GM18951 (cell line): ENCODE data around the gene CHMP3.
"Not testable (repeated sequence)": the region's sequence is repeated elsewhere in the genome, so short reads cannot be mapped to it uniquely, and the experiment has no call there.

ENCODE experiments used
- POLR2A ChIP-seq: IDR thresholded peaks from 4 replicates; pipeline ENCODE4 v1.6.1; 2011; ENCODE audit warnings: mild to moderate bottlenecking; ENCODE audit not compliant: insufficient read length, insufficient read depth; ENCODE audit errors: extremely low read depth
- in situ Hi-C: fragments of 300-500 bp; cut with MboI; formaldehyde crosslinking; loops from one replicate; pipeline ENCODE4 v1.12.0; 2022; ENCODE audit warnings: low sequenced_read_pairs, mixed read lengths, inconsistent platforms; ENCODE audit not compliant: unreplicated experiment

The CHMP3 gene

DNA sequence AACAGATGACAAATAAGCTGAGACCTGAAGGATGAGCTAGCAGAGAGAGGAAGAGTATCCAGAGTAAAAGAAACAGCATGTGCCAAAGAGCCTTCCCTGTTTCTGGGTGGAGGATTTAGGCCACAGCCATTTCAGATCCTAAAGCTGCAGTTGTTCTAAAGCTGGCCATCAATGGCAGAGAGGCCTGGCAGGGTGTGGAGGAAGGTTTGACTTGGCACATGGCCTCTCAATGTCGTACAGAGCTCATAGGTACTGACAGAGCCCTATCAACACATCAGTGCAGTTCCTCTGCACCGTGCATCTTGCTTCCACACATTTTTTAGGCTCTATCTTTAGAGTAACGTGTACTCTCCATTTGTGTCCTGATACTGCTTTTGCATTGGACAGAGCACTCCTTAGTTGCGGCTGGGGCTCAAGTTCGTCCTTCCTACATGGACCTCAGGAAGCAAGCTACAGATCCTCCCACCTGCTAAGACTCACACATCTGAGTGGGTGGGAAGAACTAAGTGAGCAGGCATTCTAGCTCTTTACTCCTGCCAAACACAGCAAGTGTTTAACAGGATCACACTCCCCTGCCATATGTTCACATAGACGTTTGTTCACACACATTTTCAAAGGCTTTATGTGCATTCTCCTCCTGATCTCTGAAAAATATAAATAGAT is 3.0 kb upstream of the CHMP3 start:
- TF ChIP-seq POLR2A, result no peak

GRCh38 chr2:86563650-86564061 is 413 bp upstream of the CHMP3 start:
- no peak for TF ChIP-seq POLR2A
- in situ Hi-C loops, result no loop called here

More for the DNA sequence above, 3.0 kb upstream of the CHMP3 start:
- in situ Hi-C loops, result no loop called here

DNA sequence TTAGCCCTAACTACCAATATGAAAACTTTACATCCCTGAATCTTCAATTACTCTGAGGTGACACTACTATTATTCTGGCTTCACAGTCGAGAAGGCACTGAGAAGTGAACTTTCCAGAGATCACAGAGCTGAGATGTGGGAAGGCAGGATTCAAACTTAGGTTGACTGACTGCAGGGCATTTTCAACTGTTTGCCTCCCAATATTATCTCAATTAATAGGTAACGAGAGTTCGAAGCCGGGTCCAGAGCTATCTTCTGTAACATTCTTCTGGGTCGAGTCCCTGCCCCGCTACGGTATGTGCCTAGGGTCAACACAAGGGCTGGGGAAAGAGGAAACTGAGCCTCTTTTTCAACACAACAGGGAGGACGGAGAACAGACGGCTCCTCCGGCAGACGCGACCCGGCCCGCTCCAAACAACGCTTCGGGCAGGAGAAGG is 740 bp downstream of the CHMP3 start:
- TF ChIP-seq POLR2A, result peak; percentile 67
- in situ Hi-C loops, result no loop called here

DNA sequence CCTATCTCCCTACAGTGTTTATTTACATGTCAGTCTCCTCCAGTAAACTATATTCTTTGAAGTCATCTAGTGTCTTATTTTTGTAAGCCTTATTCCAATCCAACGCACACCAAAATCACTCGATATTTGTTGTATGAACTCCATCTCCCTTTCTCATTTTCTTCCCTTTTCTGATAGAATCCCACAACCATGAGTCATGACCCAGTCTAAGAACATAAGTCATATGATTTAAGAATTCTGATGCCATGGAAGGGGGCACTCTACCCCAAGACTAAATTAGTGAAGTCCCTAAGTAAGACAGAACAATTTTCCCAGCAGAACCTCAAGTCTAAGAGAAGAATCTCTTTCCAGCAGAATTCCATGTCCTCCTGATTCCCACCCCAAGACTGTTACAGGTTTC is 5.4 kb downstream of the CHMP3 start:
- in situ Hi-C loops, result no loop called here
- no peak for TF ChIP-seq POLR2A

DNA sequence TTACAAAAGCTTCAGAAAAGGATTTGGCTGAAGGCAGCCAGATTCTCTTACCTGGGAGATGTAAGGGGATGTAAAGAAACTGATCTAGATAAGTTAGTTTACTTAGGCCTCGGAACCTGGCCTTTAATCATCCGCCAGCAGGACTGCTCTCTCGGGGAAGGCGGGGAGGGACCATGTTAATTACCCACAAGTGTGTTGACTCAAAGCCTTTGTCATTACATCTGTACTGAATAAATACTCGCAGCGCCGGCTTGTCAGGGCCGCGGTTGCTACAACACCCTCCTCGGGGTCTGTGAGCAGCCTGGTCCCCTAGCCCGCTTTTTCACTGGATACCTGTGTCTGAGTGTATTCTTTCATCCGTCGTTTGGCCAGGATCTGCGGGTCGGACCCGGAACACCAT is 6.7 kb downstream of the CHMP3 start:
- in situ Hi-C loops, result no loop called here
- TF ChIP-seq POLR2A, result no peak

- in situ Hi-C loops, result no loop called here
- TF ChIP-seq POLR2A, result no peak
Observed at GRCh38 chr2:86552889-86553288, 10.4 kb downstream of the CHMP3 start.

DNA sequence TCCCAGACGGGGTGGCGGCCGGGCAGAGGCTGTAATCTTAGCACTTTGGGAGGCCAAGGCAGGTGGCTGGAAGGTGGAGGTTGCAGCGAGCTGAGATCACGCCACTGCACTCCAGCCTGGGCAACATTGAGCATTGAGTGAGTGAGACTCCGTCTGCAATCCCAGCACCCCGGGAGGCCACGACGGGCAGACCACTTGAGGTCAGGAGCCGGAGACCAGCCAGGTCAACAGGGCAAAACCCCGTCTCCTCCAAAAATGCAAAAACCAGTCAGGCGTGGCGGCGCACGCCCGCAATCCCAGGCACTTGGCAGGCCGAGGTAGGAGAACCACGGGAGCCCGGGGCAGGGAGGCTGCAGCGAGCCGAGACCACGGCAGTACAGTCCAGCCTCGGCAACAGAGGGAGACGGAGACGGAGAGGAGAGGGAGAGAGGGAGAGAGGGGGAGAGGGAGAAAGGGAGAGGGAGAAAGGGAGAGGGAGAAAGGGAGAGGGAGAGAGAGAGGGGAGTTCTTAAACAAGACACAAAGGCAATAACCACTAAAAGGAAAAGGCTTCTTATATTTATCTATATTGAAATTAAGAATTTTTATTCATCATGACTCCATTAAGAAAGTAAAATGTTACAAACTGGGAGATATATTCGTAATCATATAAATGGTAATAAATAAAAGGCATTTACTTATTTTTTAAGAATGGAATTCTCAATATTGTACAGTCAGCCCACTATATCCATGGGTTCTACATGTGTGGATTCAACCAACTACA is 13.1 kb downstream of the CHMP3 start:
- in situ Hi-C loops, result not testable (repeated sequence)

DNA sequence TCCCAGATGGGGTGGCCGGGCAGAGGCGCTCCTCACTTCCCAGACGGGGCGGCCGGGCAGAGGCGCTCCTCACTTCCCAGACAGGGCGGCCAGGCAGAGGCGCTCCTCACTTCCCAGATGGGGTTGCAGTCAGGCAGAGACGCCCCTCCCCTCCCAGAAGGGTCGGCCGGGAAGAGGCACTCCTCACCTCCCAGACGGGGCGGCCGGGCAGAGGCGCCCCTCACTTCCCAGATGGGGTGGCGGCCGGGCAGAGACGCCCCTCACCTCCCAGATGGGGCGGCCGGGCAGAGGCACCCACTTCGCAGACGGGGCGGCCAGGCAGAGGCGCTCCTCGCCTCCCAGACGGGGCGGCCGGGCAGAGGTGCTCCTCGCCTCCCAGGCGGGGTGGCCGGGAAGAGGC is 13.8 kb downstream of the CHMP3 start:
- in situ Hi-C loops, result not testable (repeated sequence)

DNA sequence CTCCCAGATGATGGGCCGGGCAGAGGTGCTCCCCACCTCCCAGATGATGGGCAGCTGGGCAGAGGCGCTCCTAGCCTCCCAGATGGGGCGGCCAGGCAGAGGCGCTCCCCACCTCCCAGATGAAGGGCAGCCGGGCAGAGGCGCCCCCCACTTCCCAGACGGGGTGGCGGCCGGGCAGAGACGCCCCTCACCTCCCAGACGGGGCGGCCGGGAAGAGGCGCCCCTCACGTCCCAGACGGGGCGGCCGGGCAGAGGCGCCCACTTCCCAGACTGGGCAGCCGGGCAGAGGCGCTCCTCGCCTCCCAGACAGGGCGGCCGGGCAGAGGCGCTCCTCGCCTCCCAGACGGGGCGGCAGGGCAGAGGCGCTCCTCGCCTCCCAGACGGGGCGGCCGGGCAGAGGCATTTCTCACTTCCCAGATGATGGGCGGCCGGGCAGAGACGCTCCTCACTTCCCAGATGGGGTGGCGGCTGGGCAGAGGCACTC is 14.3 kb downstream of the CHMP3 start:
- in situ Hi-C loops, result not testable (repeated sequence)

- in situ Hi-C loops, result not testable (repeated sequence)
Observed at GRCh38 chr2:86548165-86548912, 14.9 kb downstream of the CHMP3 start.

- in situ Hi-C loops, result not testable (repeated sequence)
Observed at GRCh38 chr2:86545296-86545924, 17.8 kb downstream of the CHMP3 start.

DNA sequence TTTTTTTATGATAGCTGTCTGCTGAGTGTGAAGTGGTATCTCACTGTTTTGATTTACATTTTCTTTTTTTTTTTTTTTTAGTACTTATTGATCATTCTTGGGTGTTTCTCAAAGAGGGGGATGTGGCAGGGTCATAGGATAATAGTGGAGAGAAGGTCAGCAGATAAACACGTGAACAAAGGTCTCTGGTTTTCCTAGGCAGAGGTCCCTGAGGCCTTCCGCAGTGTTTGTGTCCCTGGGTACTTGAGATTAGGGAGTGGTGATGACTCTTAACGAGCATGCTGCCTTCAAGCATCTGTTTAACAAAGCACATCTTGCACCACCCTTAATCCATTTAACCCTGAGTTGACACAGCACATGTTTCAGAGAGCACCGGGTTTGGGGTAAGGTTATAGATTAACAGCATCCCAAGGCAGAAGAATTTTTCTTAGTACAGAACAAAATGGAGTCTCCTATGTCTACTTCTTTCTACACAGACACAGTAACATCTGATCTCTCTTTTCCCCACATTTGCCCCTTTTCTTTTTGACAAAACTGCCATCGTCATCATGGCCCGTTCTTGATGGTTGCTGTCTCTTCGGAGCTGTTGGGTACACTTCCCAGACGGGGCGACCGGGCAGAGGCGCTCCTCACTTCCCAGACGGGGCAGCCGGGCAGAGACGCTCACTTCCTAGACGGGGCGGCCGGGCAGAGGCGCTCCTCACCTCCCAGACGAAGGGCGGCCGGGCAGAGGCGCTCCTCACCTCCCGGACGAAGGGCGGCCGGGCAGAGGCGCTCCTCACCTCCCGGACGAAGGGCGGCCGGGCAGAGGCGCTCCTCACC is 18.8 kb downstream of the CHMP3 start:
- in situ Hi-C loops, result not testable (repeated sequence)

- in situ Hi-C loops, result no loop called here
- no peak for TF ChIP-seq POLR2A
Observed at GRCh38 chr2:86543793-86544192, 19.4 kb downstream of the CHMP3 start.
